ENCODE measurements around the gene BCOR. TPM values are rescaled to one million over a fixed set of nuclear protein-coding genes. Genes with fewer than 3 reads are reported as not detected.

Gene BCOR
- total and polyA plus RNA-seq, 2 of the 8 experiments (the other 6 are each of a cell fraction or from before 2014, with no cell fraction given): 25.0 to 50.8 TPM

GRCh38 chrX:40013266-40014195, 84.2 kb downstream of the BCOR start:
- POLR2A ChIA-PET (ENCODE audit: partially characterized antibody): interaction anchor here (0.6 to 2.1 kb wide), 3 partner anchors 72 to 196 kb away, joined by 3 to 13 read pairs (median 6); no protein-coding TSS in a partner anchor
- Histone ChIP-seq H3K4me2 (ENCODE audit: insufficient read depth in 1 of 2, low read depth in 2 of 2, low read length in 2 of 2) (peak overlapping the region; percentile 69 to 82), H3K9ac (replicated peaks in 1 of 4; ENCODE audit: extremely low read depth in 1 of 4, low read depth in 3 of 4, low read length in 3 of 4) (no peak overlapping the region)

More at GRCh38 chrX:40013266-40014195, 84.2 kb downstream of the BCOR start:
- H3K79me2 ChIP-seq (ENCODE audit: control insufficient read depth in 1 of 2, insufficient read depth in 2 of 2, low read length in 2 of 2): no peaks in the 10 kb centered on the region
- H3K9me3 ChIP-seq (ENCODE audit: insufficient read depth in 2 of 2, low read depth in 1 of 2, low read length in 1 of 2): no peaks in the 10 kb centered on the region
- FAIRE-seq (no peak), DNase-seq (ENCODE audit: low read depth in 1 of 2, low spot score in 2 of 2) (peak in 1 of 2 experiments; percentile 65)
- H4K8ac ChIP-seq (ENCODE audit: extremely low read depth, insufficient read depth, low read length): no peak overlapping the region; the same call in 1 of the 2 replicates
- H2AK5ac ChIP-seq (ENCODE audit: low read depth, low read length): no peak overlapping the region
- no peaks in the 10 kb centered on the region for H3K79me1 ChIP-seq (ENCODE audit: low read depth, low read length)
- no peak overlapping the region for H3K4ac ChIP-seq (replicated peaks; ENCODE audit: insufficient read length, low read depth, low read length)
- no peaks in the 10 kb centered on the region for H3K36me3 ChIP-seq (ENCODE audit: control insufficient read depth in 2 of 4, insufficient read depth in 4 of 4, low read length in 3 of 4)
- H3K4me1 ChIP-seq (replicated peaks in 1 of 4; ENCODE audit: control insufficient read depth in 3 of 4, insufficient read depth in 4 of 4, low read length in 3 of 4): peaks cover 6 to 22% (median 14%) of the 10 kb centered on the region in 4 experiments
- H2BK120ac ChIP-seq (replicated peaks; ENCODE audit: low read depth, low read length): no peak overlapping the region
- H4K5ac ChIP-seq (ENCODE audit: insufficient read length, low read depth, low read length): no peak overlapping the region
- no peak overlapping the region for H3K23ac ChIP-seq (ENCODE audit: insufficient read length)
- peaks cover 7% of the 10 kb centered on the region; the same call in 1 of the 2 replicates for H3K23me2 ChIP-seq (ENCODE audit: low read depth, low read length)
- H3K4me3 ChIP-seq (ENCODE audit: extremely low read depth in 1 of 4, insufficient read depth in 2 of 4, low read depth in 3 of 4, low read length in 4 of 4): peak overlapping the region; percentile 24 to 62 (median 32); a peak in 7 of 8 replicates
- H3K56ac ChIP-seq (replicated peaks; ENCODE audit: insufficient read length, low read depth, low read length): no peak overlapping the region
- H2BK20ac ChIP-seq (ENCODE audit: low read length): no peak overlapping the region
- WGBS, 2 experiments (ENCODE audit: extremely low coverage in 1 of 2, insufficient coverage in 1 of 2, insufficient read length in 1 of 2, insufficient replicate concordance in 2 of 2, low coverage in 1 of 2, low lambda C conversion rate in 2 of 2, missing lambda C conversion rate in 1 of 2): 1% methylated on average over 23 of the region's 76 CpGs; no CpG with 5 or more reads in 1 of the 2 experiments
- H2BK12ac ChIP-seq (ENCODE audit: low read depth, low read length): no peak overlapping the region
- peaks cover 34 to 60% (median 49%) of the 10 kb centered on the region in 4 experiments for H3K27me3 ChIP-seq (replicated peaks in 1 of 4; ENCODE audit: control insufficient read depth in 3 of 4, extremely low read depth in 1 of 4, insufficient read depth in 3 of 4, low read length in 3 of 4)
- H2BK5ac ChIP-seq (ENCODE audit: low read depth, low read length): no peak overlapping the region
- H4K20me1 ChIP-seq (replicated peaks in 1 of 2; ENCODE audit: control insufficient read depth in 1 of 2, insufficient read depth in 2 of 2, low read length in 2 of 2): peaks cover 2 to 3% of the 10 kb centered on the region in 2 experiments
- TF ChIP-seq E2F6 (IDR thresholded peaks at IDR 0.05) (peak; percentile 77), MAX (IDR thresholded peaks at IDR 0.05) (peak; percentile 47; the same call in 1 of the 2 replicates), MAFK (IDR thresholded peaks at IDR 0.05; ENCODE audit: low read depth, low read length) (no peak), BRCA1 (IDR thresholded peaks at IDR 0.05; ENCODE audit: low read depth, low read length) (no peak), EZH2 (IDR thresholded peaks at IDR 0.05; ENCODE audit: low read depth, low read length, severe bottlenecking) (peak; percentile 48), RBBP5 (IDR thresholded peaks at IDR 0.05; ENCODE audit: borderline replicate concordance, low read depth, low read length) (no peak)
- no peak overlapping the region; the same call in none of the 2 replicates for H3K18ac ChIP-seq (ENCODE audit: extremely low read depth, low read length)
- no peak overlapping the region for H3K14ac ChIP-seq (ENCODE audit: insufficient read length)
- no peak overlapping the region for H2AFZ ChIP-seq (ENCODE audit: low read length)
- H4K91ac ChIP-seq (replicated peaks; ENCODE audit: insufficient read length, low read length): no peak overlapping the region
- CTCF ChIA-PET (ENCODE audit: partially characterized antibody): interaction anchor here (0.6 to 1.6 kb wide), 5 partner anchors 44 to 241 kb away, joined by 3 to 6 read pairs (median 3); no protein-coding TSS in a partner anchor
- no peak overlapping the region for H3K27ac ChIP-seq (ENCODE audit: low read depth, low read length)
- no peak overlapping the region for H2BK15ac ChIP-seq (ENCODE audit: low read length)

Measured in H1 (cell line).